GM19324 (cell line): ENCODE measurements around the gene RITA1.
"Not testable (repeated sequence)": the region's sequence is repeated elsewhere in the genome, so short reads cannot be mapped to it uniquely, and the experiment has no call there.

ENCODE experiments used
- ATAC-seq: cut with Tn5 transposase; IDR thresholded peaks from one replicate; pipeline ENCODE4 v1.9.1; 2021; ENCODE audit warnings: mild to moderate bottlenecking, moderate library complexity; ENCODE audit not compliant: unreplicated experiment, low FRiP score

The RITA1 gene, protein sequence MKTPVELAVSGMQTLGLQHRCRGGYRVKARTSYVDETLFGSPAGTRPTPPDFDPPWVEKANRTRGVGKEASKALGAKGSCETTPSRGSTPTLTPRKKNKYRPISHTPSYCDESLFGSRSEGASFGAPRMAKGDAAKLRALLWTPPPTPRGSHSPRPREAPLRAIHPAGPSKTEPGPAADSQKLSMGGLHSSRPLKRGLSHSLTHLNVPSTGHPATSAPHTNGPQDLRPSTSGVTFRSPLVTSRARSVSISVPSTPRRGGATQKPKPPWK

GRCh38 chr12:113185180-113186032, at the start of gene RITA1, which contains the start of gene DDX54:
Gene RITA1 (plus strand): TSS chr12:113185721. CDS start chr12:113186747, 1,026 bp downstream.
Gene DDX54 (minus strand): TSS chr12:113185478. CDS start chr12:113185451, 27 bp downstream.
- ATAC-seq: peak; percentile 55

- no peak for ATAC-seq
These were observed 49.2 kb upstream of the RITA1 start for GRCh38 chr12:113136128-113136989.

DNA sequence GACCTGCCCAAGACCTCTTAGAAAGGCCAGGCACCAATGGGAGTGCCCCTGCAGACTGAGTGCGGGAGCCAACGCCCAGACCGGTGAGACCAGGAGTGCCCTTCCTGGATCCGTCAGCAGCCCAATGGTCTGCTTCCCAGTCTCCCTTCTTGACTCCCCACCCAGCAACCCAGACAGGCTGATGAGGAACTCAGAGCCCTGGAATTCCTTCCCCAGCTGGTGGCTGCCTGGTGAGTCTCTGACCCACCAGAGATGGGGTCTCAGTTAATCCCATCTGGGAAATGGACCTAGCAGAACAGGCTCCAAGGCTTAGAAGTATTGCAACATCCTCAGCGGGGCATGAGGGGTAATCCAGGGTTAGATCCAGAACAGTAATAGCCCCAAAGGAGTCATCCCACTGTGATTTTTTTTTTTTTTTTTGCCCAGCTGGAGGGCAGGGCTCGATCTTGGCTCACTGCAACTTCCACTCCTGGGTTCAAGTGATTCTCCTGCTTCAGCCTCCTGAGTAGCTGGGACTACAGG, 48.5 kb upstream of the RITA1 start:
- ATAC-seq: no peak

DNA sequence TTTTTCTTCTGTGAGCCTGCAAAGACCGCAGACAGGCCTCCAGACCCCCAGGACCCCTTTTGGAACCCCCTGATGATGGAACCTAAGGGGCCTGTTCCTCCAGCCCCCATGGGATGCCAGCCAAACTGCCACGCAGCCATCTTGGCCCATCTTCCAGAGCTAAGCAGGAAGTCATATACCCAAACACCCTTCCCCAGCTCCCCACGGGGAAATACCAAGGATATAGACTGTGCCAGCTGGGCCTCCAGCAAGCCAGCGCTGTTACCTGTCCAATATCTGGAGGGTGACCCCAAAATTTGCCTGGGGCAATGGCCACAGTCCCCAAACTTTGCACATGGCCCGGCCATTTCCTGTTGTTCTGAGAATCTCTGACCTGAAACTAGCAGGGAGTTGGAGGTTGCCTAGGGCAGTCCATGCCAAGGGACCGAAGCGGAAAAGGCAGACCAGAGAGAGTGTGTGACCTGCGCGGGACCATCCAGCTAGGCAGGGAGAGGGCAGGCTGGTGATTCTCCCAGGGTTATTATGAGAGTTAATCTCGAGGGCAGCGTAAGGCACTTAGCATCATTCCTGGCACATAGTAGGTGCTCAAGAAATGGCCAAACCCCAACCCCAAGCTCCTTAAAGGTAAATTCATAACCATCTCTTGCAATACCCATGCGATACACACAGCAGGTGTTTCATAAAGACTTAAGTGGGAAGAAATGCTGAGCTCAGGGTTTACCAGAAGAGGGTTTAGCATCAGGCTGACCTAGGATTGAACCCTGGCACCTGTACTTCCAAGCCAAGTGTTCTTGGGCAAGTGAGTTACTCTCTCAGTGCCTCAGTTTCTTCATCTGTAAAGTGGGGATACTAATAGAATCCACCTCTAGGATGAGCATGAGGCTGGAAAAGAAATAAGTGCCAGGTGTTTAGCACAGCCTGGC, 47.4 kb upstream of the RITA1 start:
- ATAC-seq: no peak

GRCh38 chr12:113138826-113139225, 46.7 kb upstream of the RITA1 start:
- no peak for ATAC-seq

GRCh38 chr12:113140706-113141105, 44.8 kb upstream of the RITA1 start:
- ATAC-seq: no peak

DNA sequence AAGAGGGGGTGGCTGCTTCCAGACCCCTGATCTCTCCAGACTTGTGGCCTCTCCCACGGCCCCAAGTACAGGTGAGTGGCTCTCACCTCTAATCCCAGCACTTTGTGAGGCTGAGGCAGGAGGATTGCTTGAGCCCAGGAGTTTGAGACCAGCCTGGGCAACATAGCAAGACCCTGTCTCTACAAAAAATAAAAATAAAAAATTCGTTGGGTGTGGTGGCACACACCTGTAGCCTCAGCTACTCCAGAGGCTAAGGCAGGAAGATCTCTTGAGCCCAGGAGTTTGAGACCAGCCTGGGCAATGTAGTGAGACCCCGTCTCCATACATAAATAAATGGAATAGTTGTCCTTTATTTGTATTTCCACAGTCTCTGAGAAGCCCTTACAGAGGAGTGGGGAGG, 43.8 kb upstream of the RITA1 start:
- not testable (repeated sequence) for ATAC-seq

DNA sequence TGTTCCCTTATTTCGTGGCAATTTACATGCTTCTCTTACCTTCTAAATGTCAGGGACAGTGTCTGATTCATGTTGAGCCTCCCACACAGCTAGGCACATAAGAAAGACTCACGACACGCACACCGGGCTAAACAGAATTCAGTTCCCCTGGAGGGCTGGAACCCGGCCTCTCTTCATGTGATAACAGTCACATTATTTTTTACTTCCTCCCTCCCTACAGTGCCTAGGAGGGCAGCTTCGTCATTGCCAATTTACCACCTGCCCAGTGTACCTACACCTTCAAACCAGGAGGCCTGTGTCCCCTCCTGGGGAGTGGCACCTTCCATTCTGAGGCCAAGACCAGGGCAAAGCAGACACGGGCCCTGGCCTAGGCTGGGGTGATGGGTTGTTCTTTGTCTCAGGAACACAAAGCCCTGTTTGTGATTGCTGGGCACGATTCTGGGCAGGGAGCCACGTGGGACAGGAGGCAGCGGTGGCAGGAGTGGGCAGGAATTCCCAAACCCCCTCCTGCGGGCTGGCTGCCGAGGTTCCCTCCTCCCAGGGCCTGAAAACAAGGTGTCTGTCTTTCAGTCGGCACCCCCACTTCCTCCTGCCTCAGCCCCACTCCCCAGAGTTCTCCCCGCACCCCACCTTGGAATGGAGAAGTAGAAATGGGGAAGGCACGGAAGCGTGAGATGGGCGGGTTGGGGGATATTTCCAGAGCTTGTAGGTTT, 43.2 kb upstream of the RITA1 start:
- ATAC-seq: no peak

DNA sequence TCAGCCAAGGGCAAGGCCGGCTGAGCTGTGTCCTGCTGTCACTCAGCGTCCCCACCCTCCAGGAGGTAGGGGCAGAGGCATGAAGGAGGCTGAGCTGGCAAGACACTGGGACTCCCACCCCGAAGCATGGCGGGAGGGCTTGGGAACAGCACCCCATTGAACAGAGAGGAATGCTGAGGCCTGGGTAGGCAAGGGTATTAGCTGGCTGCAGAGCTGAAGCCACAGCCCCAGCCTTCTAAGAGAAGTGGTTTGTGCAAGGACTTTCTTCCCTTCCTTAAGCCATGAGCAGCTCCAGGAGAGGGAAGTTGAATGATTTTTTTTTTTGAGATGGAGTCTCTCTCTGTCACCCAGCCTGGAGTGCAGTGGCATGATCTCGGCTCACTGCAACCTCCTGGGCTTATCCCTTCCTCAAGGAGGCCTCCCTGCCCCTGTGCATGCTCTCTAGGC, 42.6 kb upstream of the RITA1 start:
- no peak for ATAC-seq

- ATAC-seq: no peak
These were observed 41.6 kb upstream of the RITA1 start for GRCh38 chr12:113143959-113144358.

- no peak for ATAC-seq
These were observed 40.7 kb upstream of the RITA1 start for GRCh38 chr12:113144806-113145205.

GRCh38 chr12:113145720-113146551, 39.6 kb upstream of the RITA1 start:
- ATAC-seq: no peak

DNA sequence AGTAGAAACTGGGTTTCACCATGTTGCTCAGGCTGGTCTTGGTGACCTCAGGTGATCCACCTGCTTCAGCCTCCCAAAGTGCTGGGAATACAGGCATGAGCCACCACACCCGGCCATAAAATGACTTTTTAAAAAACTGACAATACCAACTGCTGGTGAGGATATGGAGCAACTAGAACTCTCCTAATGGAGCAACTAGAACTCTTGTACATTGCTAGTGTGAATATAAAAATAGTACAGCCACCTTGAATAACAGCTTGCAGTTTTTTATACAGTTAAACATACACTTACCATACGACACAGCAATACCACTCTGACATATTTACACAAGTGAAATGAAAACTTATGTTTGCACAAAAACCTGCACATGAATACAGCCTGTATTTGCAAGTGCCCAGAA, 38.5 kb upstream of the RITA1 start:
- no peak for ATAC-seq

DNA sequence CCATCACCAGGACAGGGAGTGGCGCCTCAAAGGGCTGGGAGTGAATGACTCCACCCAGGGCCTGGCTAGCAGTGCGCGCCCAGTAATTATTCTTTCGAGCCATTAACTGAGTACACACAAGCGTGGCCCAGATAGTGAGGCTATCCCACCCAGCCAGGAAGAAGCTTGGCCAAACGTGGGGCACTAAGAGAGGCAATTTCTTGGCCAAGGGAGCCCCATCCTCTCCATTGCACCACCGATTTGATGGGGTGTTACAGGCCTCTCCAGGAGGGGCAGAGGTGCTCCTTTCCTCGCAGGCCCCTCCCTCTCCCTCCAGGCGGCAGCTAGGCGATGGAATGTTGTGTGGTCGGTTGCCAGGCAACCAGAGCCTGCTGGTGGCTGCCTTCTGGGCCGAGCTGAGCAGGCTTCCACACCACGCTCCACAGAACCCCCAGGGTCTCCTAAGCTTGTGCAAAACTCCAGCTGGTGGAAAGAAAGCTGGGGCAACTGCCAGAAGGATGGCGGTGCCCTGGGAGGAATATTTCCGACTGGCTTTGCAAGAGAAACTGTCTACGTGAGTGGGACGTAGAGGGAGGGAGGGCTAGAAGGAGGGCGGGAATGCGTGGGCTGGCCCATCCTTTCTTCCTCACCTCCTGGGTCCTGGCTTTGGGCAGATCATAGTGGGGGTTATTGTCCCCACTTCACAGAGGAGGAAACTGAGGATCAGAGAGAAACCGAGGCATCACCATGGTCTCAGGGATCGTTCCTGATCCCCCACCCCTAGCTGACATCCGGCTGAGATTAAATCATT, 36.0 kb upstream of the RITA1 start, which contains the start of gene CFAP73:
Gene CFAP73 (plus strand): TSS at position 364 of the 790 bp plus-strand sequence. CDS start 134 bp downstream, at position 498.
- no peak for ATAC-seq

- ATAC-seq: no peak
These were observed 33.9 kb upstream of the RITA1 start for GRCh38 chr12:113151655-113152054.

- no peak for ATAC-seq
These were observed 33.2 kb upstream of the RITA1 start for GRCh38 chr12:113152196-113152834.
